Left ventricle myocardium inferior (tissue), 1 donor: Measurements from ENCODE around the gene NRTN. TPM values are rescaled to one million over a fixed set of nuclear protein-coding genes. Genes with fewer than 3 reads are reported as not detected.
"Not testable (repeated sequence)": the region's sequence is repeated elsewhere in the genome, so short reads cannot be mapped to it uniquely, and the experiment has no call there.

Source experiments
- DNase-seq: peaks from one replicate; pipeline ENCODE4 v3.0.0-alpha.2; 2020
- H3K27ac ChIP-seq: fragments of 200-600 bp; replicated peaks from 2 replicates; pipeline ENCODE4 v1.8.0; 2021
- H3K27me3 ChIP-seq: fragments of 200-600 bp; 2 replicates; pipeline ENCODE4 v1.8.0; 2021; ENCODE audit warnings: low read depth
- H3K36me3 ChIP-seq: fragments of 200-600 bp; 2 replicates; pipeline ENCODE4 v1.8.0; 2021
- H3K4me1 ChIP-seq: fragments of 200-600 bp; 2 replicates; pipeline ENCODE4 v1.8.0; 2021
- H3K4me3 ChIP-seq: fragments of 200-600 bp; 2 replicates; pipeline ENCODE4 v1.8.0; 2021; ENCODE audit warnings: mild to moderate bottlenecking, moderate library complexity
- H3K9me3 ChIP-seq: fragments of 200-600 bp; replicated peaks from 2 replicates; pipeline ENCODE4 v1.8.0; 2021
- CTCF ChIP-seq: fragments of 200-600 bp; IDR thresholded peaks from 2 replicates; pipeline ENCODE4 v1.8.0; 2021; ENCODE audit warnings: antibody characterized with exemption, mild to moderate bottlenecking, borderline replicate concordance
- intact Hi-C: fragments of 100-400 bp; cut with micrococcal nuclease; formaldehyde crosslinking; loops from one replicate; pipeline ENCODE4 v1.11.0; 2022
- total RNA-seq: library from RNA; stranded (reverse); fragmentation: NEBNext Ultra II Directional; extraction: Animal tissue kit (Norgen Biotek cat#: 25700); gene quantifications from one replicate; pipeline ENCODE4 v1.2.1, GENCODE V29; 2021
- donor health status: DM: no; HTN: yes; CAD: no; lungs with severe emphysema.

Gene NRTN
- total RNA-seq, 1 donor from 2014 or later = 22.8 TPM

DNA sequence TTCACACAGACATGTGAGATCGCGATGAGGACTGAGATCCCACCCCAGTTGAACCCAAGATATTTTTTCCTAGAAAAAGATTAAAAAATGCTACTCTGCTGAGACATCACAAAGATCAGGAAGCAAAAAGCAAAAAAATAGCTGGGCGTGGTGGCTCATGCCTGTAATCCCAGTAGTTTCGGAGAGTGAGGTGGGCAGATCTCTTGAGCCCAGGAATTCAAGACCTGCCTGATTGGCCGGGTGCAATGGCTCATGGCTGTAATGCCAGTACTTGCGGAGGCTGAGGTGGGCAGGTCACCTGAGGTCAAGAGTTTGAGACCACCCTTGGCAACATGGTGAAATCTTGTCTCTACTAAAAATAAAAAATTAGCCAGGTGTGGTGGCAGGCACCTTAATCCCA, 45.3 kb downstream of the NRTN start:
- Histone ChIP-seq H3K27me3 (peaks cover 2% of the 10 kb centered on the region), H3K9me3 (no peaks in the 10 kb centered on the region), H3K4me3 (no peak overlapping the region), H3K36me3 (no peaks in the 10 kb centered on the region), H3K4me1 (no peaks in the 10 kb centered on the region), H3K27ac (no peak overlapping the region)
- intact Hi-C loops = no loop called here
- DNase-seq = no peak
- TF ChIP-seq CTCF = no peak

DNA sequence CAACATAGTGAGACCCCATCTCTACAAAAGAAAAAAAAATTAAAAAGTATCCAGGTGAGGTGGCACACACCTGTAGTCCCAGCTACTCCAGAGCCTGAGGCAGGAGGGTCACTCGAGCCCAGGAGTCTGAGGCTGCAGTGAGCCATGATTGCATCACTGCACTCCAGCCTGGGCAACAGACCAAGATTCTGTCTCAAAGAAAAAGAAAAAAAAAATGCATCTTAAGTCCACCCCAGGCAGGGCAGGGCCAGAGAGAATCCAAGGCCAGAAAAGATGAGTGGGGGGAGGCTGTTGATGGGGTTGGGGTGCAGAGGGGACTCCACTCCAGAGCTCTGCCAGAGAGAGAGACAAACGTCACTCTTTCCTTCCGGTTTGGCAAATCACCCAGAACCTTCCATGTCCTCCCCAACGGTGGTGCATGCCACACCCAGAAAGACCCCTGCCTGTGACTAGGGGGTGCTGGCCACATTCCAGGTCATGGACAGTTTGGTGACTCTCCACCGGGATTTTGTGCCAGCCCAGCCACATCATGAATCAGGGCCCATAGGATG, 46.0 kb downstream of the NRTN start:
- peaks cover 6% of the 10 kb centered on the region for H3K27me3 ChIP-seq
- H3K27ac ChIP-seq = no peak overlapping the region
- no peaks in the 10 kb centered on the region for H3K36me3 ChIP-seq
- no peaks in the 10 kb centered on the region for H3K4me1 ChIP-seq
- intact Hi-C loops = no loop called here
- DNase-seq = no peak
- TF ChIP-seq CTCF = no peak
- H3K4me3 ChIP-seq = no peak overlapping the region
- H3K9me3 ChIP-seq = no peaks in the 10 kb centered on the region

DNA sequence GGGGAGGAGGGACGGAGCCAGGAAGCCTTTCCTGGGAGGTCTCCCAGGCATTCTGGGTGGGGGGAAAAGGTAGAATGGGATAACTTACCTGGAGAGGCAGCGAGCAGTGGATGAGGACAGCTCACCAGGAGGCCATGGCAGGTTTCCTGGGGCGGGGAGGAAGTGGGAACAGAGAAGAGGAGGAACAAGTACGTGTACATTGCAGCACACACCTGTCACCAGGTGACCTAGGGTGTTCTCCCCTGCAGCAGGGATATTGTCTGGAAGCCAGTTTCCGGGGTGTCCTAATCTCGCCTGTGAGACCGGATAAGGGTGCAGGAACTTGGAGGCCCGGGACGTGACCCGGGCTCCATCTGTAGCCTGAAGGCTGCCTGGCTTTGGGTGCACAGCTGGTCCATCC, 46.4 kb downstream of the NRTN start, which contains the start of gene FUT3:
FUT3 (minus strand) TSS at position 148 of the 400 bp plus-strand sequence.
- Histone ChIP-seq H3K9me3 (no peaks in the 10 kb centered on the region), H3K36me3 (no peaks in the 10 kb centered on the region), H3K4me3 (no peak within 1 kb of the TSS), H3K27me3 (peaks cover 6% of the 10 kb centered on the region), H3K27ac (no peak within 1 kb of the TSS), H3K4me1 (no peaks in the 10 kb centered on the region)
- DNase-seq = no peak
- intact Hi-C loops = no loop called here
- TF ChIP-seq CTCF = no peak

GRCh38 chr19:5854121-5854520, 49.3 kb downstream of the NRTN start:
- H3K27me3 ChIP-seq, DNase-seq, H3K36me3 ChIP-seq, H3K4me1 ChIP-seq, H3K9me3 ChIP-seq, H3K27ac ChIP-seq, intact Hi-C loops, H3K4me3 ChIP-seq: not testable (repeated sequence)

GRCh38 chr19:5855151-5855550, 50.3 kb downstream of the NRTN start:
- intact Hi-C loops = not testable (repeated sequence)

DNA sequence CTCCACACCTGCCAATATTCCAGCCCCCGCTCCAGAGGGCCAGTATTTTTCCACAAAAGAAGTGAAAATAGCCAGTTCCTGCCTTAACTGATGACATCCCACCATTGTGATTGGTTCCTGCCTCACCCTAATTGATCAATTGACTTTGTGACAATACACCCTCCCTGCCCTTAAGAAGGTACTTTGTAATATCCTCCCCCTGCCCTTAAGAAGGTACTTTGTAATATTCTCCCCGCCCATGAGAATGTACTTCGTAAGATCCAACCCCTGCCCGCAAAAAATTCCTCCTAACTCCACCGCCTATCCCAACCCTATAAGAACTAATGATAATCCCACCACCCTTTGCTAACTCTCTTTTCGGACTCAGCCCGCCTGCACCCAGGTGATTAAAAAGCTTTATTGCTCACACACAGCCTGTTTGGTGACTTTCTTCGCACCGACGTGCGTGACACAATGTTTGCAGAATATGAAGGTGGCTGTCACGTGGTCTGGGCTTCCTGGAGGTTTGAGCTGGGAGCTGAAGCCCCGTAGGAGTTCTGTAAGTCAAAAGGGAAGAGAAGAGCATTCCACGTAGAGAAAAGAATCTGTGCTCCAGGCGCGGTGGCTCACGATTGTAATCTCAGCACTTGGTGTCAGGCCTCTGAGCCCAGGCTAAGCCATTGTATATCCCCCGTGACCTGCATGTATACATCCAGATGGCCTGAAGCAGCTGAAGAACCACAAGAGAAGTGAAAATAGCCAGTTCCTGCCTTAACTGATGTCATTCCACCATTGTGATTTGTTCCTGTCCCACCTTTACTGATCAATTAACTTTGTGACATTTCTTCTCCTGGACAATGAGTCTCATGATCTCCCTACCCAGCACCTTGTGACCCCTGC, 52.6 kb downstream of the NRTN start:
- intact Hi-C loops = no loop called here
- no peak for TF ChIP-seq CTCF
- no peak for DNase-seq
- Histone ChIP-seq H3K4me3 (no peak overlapping the region), H3K27me3 (peaks cover 6% of the 10 kb centered on the region), H3K27ac (no peak overlapping the region), H3K4me1 (no peaks in the 10 kb centered on the region), H3K9me3 (no peaks in the 10 kb centered on the region), H3K36me3 (no peaks in the 10 kb centered on the region)

More at GRCh38 chr19:5855151-5855550, 50.3 kb downstream of the NRTN start:
- H3K4me1 ChIP-seq, H3K27ac ChIP-seq, H3K4me3 ChIP-seq, H3K36me3 ChIP-seq, H3K27me3 ChIP-seq, H3K9me3 ChIP-seq, DNase-seq: not testable (repeated sequence)
